ENCODE measurements around the gene NELL1.

- TF ChIP-seq CTCF (IDR thresholded peaks at IDR 0.05; ENCODE audit: poor library complexity), result no peak
- no peak for TF ChIP-seq EZH2 (IDR thresholded peaks at IDR 0.05; ENCODE audit: borderline replicate concordance)
- TF ChIP-seq EZH2phosphoT487 (IDR thresholded peaks at IDR 0.05; ENCODE audit: low read depth, severe bottlenecking, unreplicated experiment), result no peak
Observed at GRCh38 chr11:20912065-20912821, 242.9 kb downstream of the NELL1 start.

All from hepatocyte (in vitro differentiated cells).